ENCODE measurements around the gene NRXN3.

Gene NRXN3

DNA sequence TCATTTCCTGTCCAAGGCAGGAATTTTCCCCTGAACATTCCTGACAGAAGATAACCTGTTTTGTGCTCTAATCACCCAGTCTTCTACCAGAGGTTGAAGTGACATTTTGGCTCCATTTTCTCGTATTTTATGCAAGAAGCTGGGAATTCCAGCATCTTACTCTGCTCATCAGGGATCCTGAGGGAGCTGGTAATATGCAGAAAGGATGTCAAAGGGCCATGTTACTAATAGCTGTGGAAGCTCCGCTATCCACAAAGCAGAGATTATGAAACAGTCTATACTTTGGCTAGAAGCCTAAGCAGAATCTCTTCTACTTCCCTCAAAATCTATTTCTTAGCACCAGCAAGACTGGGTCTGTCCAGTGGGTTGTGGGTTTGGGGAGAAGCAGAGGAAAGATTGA lies 1428.2 kb downstream of the NRXN3 start:
- DNase-seq (ENCODE audit: extremely low spot score): no peak
- ChIA-PET CTCF (no interaction called here), POLR2A (no interaction called here)
- TF ChIP-seq FOXM1 (IDR thresholded peaks at IDR 0.05; ENCODE audit: borderline replicate concordance) (no peak), HDGF (IDR thresholded peaks at IDR 0.05; ENCODE audit: borderline replicate concordance) (no peak), ZNF384 (IDR thresholded peaks at IDR 0.05) (no peak), L3MBTL2 (conservative IDR thresholded peaks at IDR 0.05) (no peak), CTBP1 (IDR thresholded peaks at IDR 0.05; ENCODE audit: borderline replicate concordance) (no peak), LEF1 (IDR thresholded peaks at IDR 0.05; ENCODE audit: borderline replicate concordance) (no peak), NFRKB (IDR thresholded peaks at IDR 0.05) (no peak), ARNT (IDR thresholded peaks at IDR 0.05) (no peak), ELF4 (IDR thresholded peaks at IDR 0.05) (no peak), BHLHE40 (IDR thresholded peaks at IDR 0.05; ENCODE audit: borderline replicate concordance) (no peak), SP1 (IDR thresholded peaks at IDR 0.05) (no peak), FOXK2 (IDR thresholded peaks at IDR 0.05) (no peak), TARDBP (IDR thresholded peaks at IDR 0.05) (no peak), SUZ12 (IDR thresholded peaks at IDR 0.05) (no peak), FOXA1 (IDR thresholded peaks at IDR 0.05) (no peak)
- TF ChIP-seq, protein P1, sequence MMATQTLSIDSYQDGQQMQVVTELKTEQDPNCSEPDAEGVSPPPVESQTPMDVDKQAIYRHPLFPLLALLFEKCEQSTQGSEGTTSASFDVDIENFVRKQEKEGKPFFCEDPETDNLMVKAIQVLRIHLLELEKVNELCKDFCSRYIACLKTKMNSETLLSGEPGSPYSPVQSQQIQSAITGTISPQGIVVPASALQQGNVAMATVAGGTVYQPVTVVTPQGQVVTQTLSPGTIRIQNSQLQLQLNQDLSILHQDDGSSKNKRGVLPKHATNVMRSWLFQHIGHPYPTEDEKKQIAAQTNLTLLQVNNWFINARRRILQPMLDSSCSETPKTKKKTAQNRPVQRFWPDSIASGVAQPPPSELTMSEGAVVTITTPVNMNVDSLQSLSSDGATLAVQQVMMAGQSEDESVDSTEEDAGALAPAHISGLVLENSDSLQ (IDR thresholded peaks at IDR 0.05): no peak

DNA sequence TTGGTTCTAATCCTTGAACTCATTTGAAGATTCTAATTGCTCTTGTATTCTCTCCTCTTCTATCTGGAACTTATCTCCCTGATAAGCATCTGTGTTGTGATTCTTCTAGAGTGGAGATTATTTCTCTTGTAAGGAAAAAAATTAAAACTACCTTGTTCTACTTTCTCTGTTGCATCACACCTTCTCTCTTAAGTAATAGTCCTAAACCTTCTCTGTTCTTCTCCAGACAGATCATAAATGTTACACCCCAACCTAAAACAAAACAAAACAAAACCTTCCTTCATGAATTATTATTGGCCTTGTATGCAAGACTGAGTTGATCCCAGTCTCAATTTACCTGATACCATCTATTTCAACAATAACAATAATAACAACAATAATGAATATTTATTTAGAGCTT lies 1429.1 kb downstream of the NRXN3 start:
- POLR2A ChIA-PET: no interaction called here
- DNase-seq (ENCODE audit: extremely low spot score): no peak
- no peak for TF ChIP-seq SP1 (IDR thresholded peaks at IDR 0.05)
- TF ChIP-seq, protein P1 (IDR thresholded peaks at IDR 0.05): no peak
- TF ChIP-seq ARNT (IDR thresholded peaks at IDR 0.05): no peak
- no peak for TF ChIP-seq FOXK2 (IDR thresholded peaks at IDR 0.05)
- TF ChIP-seq L3MBTL2 (conservative IDR thresholded peaks at IDR 0.05): no peak
- TF ChIP-seq TARDBP (IDR thresholded peaks at IDR 0.05): no peak
- TF ChIP-seq ELF4 (IDR thresholded peaks at IDR 0.05): no peak
- TF ChIP-seq ZNF384 (IDR thresholded peaks at IDR 0.05): no peak
- TF ChIP-seq CTBP1 (IDR thresholded peaks at IDR 0.05; ENCODE audit: borderline replicate concordance): no peak
- no peak for TF ChIP-seq LEF1 (IDR thresholded peaks at IDR 0.05; ENCODE audit: borderline replicate concordance)
- TF ChIP-seq HDGF (IDR thresholded peaks at IDR 0.05; ENCODE audit: borderline replicate concordance): no peak
- no peak for TF ChIP-seq FOXM1 (IDR thresholded peaks at IDR 0.05; ENCODE audit: borderline replicate concordance)
- TF ChIP-seq BHLHE40 (IDR thresholded peaks at IDR 0.05; ENCODE audit: borderline replicate concordance): no peak
- TF ChIP-seq SUZ12 (IDR thresholded peaks at IDR 0.05): no peak
- no peak for TF ChIP-seq FOXA1 (IDR thresholded peaks at IDR 0.05)
- no peak for TF ChIP-seq NFRKB (IDR thresholded peaks at IDR 0.05)
- CTCF ChIA-PET: no interaction called here

DNA sequence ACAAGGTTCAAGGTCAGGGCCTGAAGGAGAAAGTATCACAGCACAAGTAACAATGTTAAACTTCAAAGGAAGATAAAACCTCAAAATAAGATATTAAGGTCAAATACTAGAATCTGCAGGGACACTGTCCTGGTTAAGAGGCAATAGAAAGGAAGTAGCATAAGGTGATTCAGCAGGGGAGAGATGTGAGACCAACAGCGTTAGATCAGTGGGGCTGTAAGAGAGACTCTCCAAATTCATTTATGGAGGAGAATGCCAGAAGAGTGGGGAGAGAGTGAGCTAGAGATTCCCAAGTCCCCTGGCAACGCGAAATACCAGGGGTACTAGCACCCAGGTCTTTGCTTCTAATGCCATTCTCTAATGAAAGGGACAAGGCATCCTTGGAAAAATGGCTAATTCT lies 1430.2 kb downstream of the NRXN3 start:
- TF ChIP-seq ZNF384 (IDR thresholded peaks at IDR 0.05) (no peak), NFRKB (IDR thresholded peaks at IDR 0.05) (no peak), SUZ12 (IDR thresholded peaks at IDR 0.05) (no peak), L3MBTL2 (conservative IDR thresholded peaks at IDR 0.05) (no peak), LEF1 (IDR thresholded peaks at IDR 0.05; ENCODE audit: borderline replicate concordance) (no peak), SP1 (IDR thresholded peaks at IDR 0.05) (no peak), TARDBP (IDR thresholded peaks at IDR 0.05) (no peak), FOXM1 (IDR thresholded peaks at IDR 0.05; ENCODE audit: borderline replicate concordance) (no peak), ELF4 (IDR thresholded peaks at IDR 0.05) (no peak), ARNT (IDR thresholded peaks at IDR 0.05) (no peak), FOXA1 (IDR thresholded peaks at IDR 0.05) (no peak), HDGF (IDR thresholded peaks at IDR 0.05; ENCODE audit: borderline replicate concordance) (no peak), BHLHE40 (IDR thresholded peaks at IDR 0.05; ENCODE audit: borderline replicate concordance) (no peak), CTBP1 (IDR thresholded peaks at IDR 0.05; ENCODE audit: borderline replicate concordance) (no peak), FOXK2 (IDR thresholded peaks at IDR 0.05) (no peak)
- TF ChIP-seq, protein P1 (IDR thresholded peaks at IDR 0.05): no peak
- CTCF ChIA-PET: no interaction called here
- DNase-seq (ENCODE audit: extremely low spot score): no peak
- POLR2A ChIA-PET: no interaction called here

DNA sequence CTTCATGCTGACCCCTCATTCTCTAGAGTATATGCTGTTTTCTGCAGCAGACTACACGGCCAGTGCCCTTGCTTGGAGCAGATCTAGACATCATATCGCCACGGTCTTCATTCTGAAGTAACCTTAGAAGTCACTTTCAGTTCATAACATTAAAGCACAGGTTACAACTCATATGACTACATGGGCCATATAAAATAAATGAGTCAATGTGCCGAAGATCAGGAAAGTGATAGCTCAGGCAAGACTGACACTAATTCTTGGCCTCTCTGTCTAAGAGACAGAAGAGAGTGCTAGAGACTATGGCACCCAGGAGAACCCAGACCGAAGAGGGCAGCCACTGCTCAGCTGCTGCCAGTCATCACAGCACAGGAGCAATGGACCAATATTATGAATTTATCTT lies 1431.4 kb downstream of the NRXN3 start:
- no peak for DNase-seq (ENCODE audit: extremely low spot score)
- ChIA-PET POLR2A (no interaction called here), CTCF (no interaction called here)
- TF ChIP-seq FOXK2 (IDR thresholded peaks at IDR 0.05) (no peak), NFRKB (IDR thresholded peaks at IDR 0.05) (no peak), ARNT (IDR thresholded peaks at IDR 0.05) (no peak), FOXA1 (IDR thresholded peaks at IDR 0.05) (no peak), SUZ12 (IDR thresholded peaks at IDR 0.05) (no peak), TARDBP (IDR thresholded peaks at IDR 0.05) (no peak), ELF4 (IDR thresholded peaks at IDR 0.05) (no peak), FOXM1 (IDR thresholded peaks at IDR 0.05; ENCODE audit: borderline replicate concordance) (no peak), L3MBTL2 (conservative IDR thresholded peaks at IDR 0.05) (no peak), ZNF384 (IDR thresholded peaks at IDR 0.05) (no peak), CTBP1 (IDR thresholded peaks at IDR 0.05; ENCODE audit: borderline replicate concordance) (no peak)
- TF ChIP-seq, protein P1 (IDR thresholded peaks at IDR 0.05): no peak

DNA sequence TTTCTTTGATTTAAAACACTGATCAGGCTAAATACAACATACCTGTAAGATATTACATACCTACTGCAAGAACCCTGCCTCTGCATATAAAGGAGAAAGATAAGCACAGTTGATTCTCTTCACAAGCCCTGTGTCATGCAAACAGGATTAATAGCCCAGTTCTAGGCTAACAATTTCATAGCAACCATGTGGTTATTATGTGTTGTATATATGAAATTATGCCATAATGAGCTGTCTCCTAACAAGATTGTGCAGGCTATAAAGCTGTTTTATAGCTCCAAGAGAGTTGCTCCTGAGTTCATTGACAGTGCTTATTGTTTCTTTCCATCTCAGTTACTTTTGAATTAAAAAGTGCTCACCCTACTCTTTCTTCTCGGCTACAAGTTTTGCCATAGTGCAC lies 1431.9 kb downstream of the NRXN3 start:
- ChIA-PET POLR2A (no interaction called here), CTCF (no interaction called here)
- no peak for TF ChIP-seq CTBP1 (IDR thresholded peaks at IDR 0.05; ENCODE audit: borderline replicate concordance)
- no peak for TF ChIP-seq L3MBTL2 (conservative IDR thresholded peaks at IDR 0.05)
- no peak for TF ChIP-seq HDGF (IDR thresholded peaks at IDR 0.05; ENCODE audit: borderline replicate concordance)
- TF ChIP-seq ARNT (IDR thresholded peaks at IDR 0.05): no peak
- TF ChIP-seq SP1 (IDR thresholded peaks at IDR 0.05): no peak
- no peak for TF ChIP-seq SUZ12 (IDR thresholded peaks at IDR 0.05)
- TF ChIP-seq, protein P1 (IDR thresholded peaks at IDR 0.05): no peak
- TF ChIP-seq FOXM1 (IDR thresholded peaks at IDR 0.05; ENCODE audit: borderline replicate concordance): no peak
- TF ChIP-seq LEF1 (IDR thresholded peaks at IDR 0.05; ENCODE audit: borderline replicate concordance): no peak
- no peak for TF ChIP-seq NFRKB (IDR thresholded peaks at IDR 0.05)
- TF ChIP-seq ELF4 (IDR thresholded peaks at IDR 0.05): no peak
- TF ChIP-seq BHLHE40 (IDR thresholded peaks at IDR 0.05; ENCODE audit: borderline replicate concordance): no peak
- TF ChIP-seq TARDBP (IDR thresholded peaks at IDR 0.05): no peak
- TF ChIP-seq FOXK2 (IDR thresholded peaks at IDR 0.05): no peak
- TF ChIP-seq FOXA1 (IDR thresholded peaks at IDR 0.05): no peak
- no peak for DNase-seq (ENCODE audit: extremely low spot score)

Measured in HEK293T (cell line).